ENCODE measurements around the gene TVP23B.

DNA sequence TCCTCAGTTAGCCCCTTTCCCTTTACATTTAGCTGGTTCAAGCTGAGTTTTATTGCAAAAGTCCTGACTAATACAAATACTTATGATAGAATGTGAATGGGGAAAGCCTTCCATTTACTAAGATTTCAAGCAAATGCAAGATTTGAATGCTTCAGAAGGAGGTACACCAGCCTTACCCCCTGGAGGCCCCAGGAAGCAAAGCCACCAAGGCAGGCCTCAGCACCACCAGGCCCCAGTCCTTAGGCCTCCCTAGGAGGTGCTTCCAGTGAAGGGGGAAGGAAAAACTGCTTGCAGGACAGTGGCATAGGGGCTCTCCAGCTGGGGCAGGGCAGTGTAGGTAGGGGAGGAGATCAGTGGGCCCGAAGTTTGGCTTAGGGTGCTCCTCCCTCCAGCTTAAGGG is 69.7 kb downstream of the TVP23B start:
- TF ChIP-seq, protein P1, sequence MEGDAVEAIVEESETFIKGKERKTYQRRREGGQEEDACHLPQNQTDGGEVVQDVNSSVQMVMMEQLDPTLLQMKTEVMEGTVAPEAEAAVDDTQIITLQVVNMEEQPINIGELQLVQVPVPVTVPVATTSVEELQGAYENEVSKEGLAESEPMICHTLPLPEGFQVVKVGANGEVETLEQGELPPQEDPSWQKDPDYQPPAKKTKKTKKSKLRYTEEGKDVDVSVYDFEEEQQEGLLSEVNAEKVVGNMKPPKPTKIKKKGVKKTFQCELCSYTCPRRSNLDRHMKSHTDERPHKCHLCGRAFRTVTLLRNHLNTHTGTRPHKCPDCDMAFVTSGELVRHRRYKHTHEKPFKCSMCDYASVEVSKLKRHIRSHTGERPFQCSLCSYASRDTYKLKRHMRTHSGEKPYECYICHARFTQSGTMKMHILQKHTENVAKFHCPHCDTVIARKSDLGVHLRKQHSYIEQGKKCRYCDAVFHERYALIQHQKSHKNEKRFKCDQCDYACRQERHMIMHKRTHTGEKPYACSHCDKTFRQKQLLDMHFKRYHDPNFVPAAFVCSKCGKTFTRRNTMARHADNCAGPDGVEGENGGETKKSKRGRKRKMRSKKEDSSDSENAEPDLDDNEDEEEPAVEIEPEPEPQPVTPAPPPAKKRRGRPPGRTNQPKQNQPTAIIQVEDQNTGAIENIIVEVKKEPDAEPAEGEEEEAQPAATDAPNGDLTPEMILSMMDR (conservative IDR thresholded peaks at IDR 0.05; ENCODE audit: low read length) = no peak
- TF ChIP-seq EZH2phosphoT487 (IDR thresholded peaks at IDR 0.05; ENCODE audit: borderline replicate concordance) = no peak

Data from Loucy (cell line).